ENCODE results near the gene RNF138.

GRCh38 chr18:32174719-32175118 is 83.0 kb downstream of the RNF138 start:
- TF ChIP-seq CTCF (IDR thresholded peaks at IDR 0.05): no peak
- TF ChIP-seq POLR2AphosphoS5 (IDR thresholded peaks at IDR 0.05): no peak

Data from transverse colon (tissue), 4 donors.